Keratinocyte (primary cell): ENCODE data around the gene ANG. TPM values are rescaled to one million over a fixed set of nuclear protein-coding genes. Genes with fewer than 3 reads are reported as not detected.

Source experiments
- DNase-seq: peaks from one replicate; pipeline ENCODE4 v3.0.0-alpha.2; 2011; ENCODE audit warnings: low read depth, missing footprints, low spot score
- FAIRE-seq: peaks from 2 replicates; lab custom pipeline; 2011; peaks lifted over from hg19 to GRCh38; lab: Jason Lieb, UNC
- H2AFZ ChIP-seq: 2 replicates; pipeline ENCODE4 v1.6.0; 2012; ENCODE audit warnings: low read length, control low read depth, inconsistent platforms; ENCODE audit not compliant: control insufficient read depth
- H3K27ac ChIP-seq: 2 replicates; pipeline ENCODE4 v1.5.1; 2011; ENCODE audit warnings: low read length; ENCODE audit not compliant: control insufficient read depth, insufficient read depth
- H3K27me3 ChIP-seq: 3 replicates; pipeline ENCODE4 v1.6.0; 2011; ENCODE audit warnings: low read length; ENCODE audit not compliant: control insufficient read depth, insufficient read depth; ENCODE audit errors: extremely low read depth
- H3K36me3 ChIP-seq, 2 experiments: 2 replicates in 1 of 2; 3 replicates in 1 of 2; pipeline ENCODE4 v1.5.1; 2011; ENCODE audit warnings: low read length in 2 of 2, mild to moderate bottlenecking in 1 of 2; ENCODE audit not compliant: control insufficient read depth in 2 of 2, insufficient read depth in 2 of 2; ENCODE audit errors: extremely low read depth in 1 of 2
- H3K4me1 ChIP-seq: 3 replicates; pipeline ENCODE4 v1.5.1; 2011; ENCODE audit warnings: low read length; ENCODE audit not compliant: control insufficient read depth, insufficient read depth; ENCODE audit errors: extremely low read depth
- H3K4me2 ChIP-seq: 3 replicates; pipeline ENCODE4 v1.6.0; 2011; ENCODE audit warnings: low read depth, low read length; ENCODE audit not compliant: control insufficient read depth, insufficient read depth; ENCODE audit errors: extremely low read depth
- H3K4me3 ChIP-seq, 3 experiments: fragments of 200-600 bp in 1 of 3; sonication (generic) in 1 of 3; 2 replicates in 2 of 3; 3 replicates in 1 of 3; pipeline ENCODE4 v1.5.1; 2011 to 2016; ENCODE audit warnings: low read length in 3 of 3, mild to moderate bottlenecking in 3 of 3, control low read depth in 2 of 3, inconsistent platforms in 1 of 3, low read depth in 1 of 3, mixed read lengths in 1 of 3, mixed run types in 1 of 3, moderate library complexity in 1 of 3; ENCODE audit not compliant: control insufficient read depth in 2 of 3, insufficient read depth in 2 of 3; ENCODE audit errors: extremely low read depth in 1 of 3
- H3K79me2 ChIP-seq: 2 replicates; pipeline ENCODE4 v1.6.0; 2012; ENCODE audit warnings: low read length; ENCODE audit not compliant: control insufficient read depth, insufficient read depth
- H3K9ac ChIP-seq: 3 replicates; pipeline ENCODE4 v1.6.0; 2011; ENCODE audit warnings: low read length; ENCODE audit not compliant: control insufficient read depth, insufficient read depth; ENCODE audit errors: extremely low read depth
- H3K9me1 ChIP-seq: 3 replicates; pipeline ENCODE4 v1.6.0; 2011; ENCODE audit warnings: low read length; ENCODE audit not compliant: control insufficient read depth, insufficient read depth; ENCODE audit errors: extremely low read depth
- H3K9me3 ChIP-seq: 2 replicates; pipeline ENCODE4 v1.5.1; 2012; ENCODE audit warnings: low read depth, low read length; ENCODE audit not compliant: control insufficient read depth
- H4K20me1 ChIP-seq: 3 replicates; pipeline ENCODE4 v1.6.0; 2011; ENCODE audit warnings: low read length; ENCODE audit not compliant: control insufficient read depth, insufficient read depth; ENCODE audit errors: extremely low read depth
- EZH2 ChIP-seq: IDR thresholded peaks from one replicate; pipeline ENCODE4 v1.6.1; 2012; ENCODE audit warnings: inconsistent platforms, mild to moderate bottlenecking, low read length, moderate library complexity
- dilution Hi-C: fragments of 300-500 bp; cut with MboI; formaldehyde crosslinking; loops from one replicate; pipeline ENCODE4 v1.7.0; 2020; ENCODE audit warnings: low sequenced_read_pairs; ENCODE audit not compliant: extremely low pct_ligation_motif_present
- polyA plus RNA-seq, 5 experiments: library from polyadenylated mRNA; depleted of rRNA in 3 of 5; stranded (reverse) in 3 of 5; stranded (forward) in 1 of 5; unstranded in 1 of 5; fragments of >200 nt; gene quantifications; 1 replicate in 1 of 5; 2 replicates in 3 of 5; 3 replicates in 1 of 5; pipeline versions ENCODE4 v1.2.1 to v1.2.3, GENCODE V29; 2011 to 2012; ENCODE audit warnings: missing spikeins in 2 of 5, low read depth in 1 of 5, low replicate concordance in 1 of 5
- TF ChIP-seq, protein P1 (sequence below), 3 experiments: IDR thresholded peaks in 1 of 3; conservative IDR thresholded peaks in 1 of 3; optimal IDR thresholded peaks in 1 of 3; 2 replicates in 2 of 3; 3 replicates in 1 of 3; pipeline versions ENCODE3 to v1.5.1; 2011; ENCODE audit warnings: low read length in 3 of 3, mild to moderate bottlenecking in 3 of 3, moderate library complexity in 2 of 3, control low read depth in 1 of 3, inconsistent platforms in 1 of 3; ENCODE audit not compliant: insufficient read depth in 2 of 3; ENCODE audit errors: extremely low read depth in 1 of 3

The ANG gene
- polyA plus RNA-seq, 1 donor (not counting 4 experiments of a cell fraction or from before 2014, with no cell fraction given) = 4.0 TPM

DNA sequence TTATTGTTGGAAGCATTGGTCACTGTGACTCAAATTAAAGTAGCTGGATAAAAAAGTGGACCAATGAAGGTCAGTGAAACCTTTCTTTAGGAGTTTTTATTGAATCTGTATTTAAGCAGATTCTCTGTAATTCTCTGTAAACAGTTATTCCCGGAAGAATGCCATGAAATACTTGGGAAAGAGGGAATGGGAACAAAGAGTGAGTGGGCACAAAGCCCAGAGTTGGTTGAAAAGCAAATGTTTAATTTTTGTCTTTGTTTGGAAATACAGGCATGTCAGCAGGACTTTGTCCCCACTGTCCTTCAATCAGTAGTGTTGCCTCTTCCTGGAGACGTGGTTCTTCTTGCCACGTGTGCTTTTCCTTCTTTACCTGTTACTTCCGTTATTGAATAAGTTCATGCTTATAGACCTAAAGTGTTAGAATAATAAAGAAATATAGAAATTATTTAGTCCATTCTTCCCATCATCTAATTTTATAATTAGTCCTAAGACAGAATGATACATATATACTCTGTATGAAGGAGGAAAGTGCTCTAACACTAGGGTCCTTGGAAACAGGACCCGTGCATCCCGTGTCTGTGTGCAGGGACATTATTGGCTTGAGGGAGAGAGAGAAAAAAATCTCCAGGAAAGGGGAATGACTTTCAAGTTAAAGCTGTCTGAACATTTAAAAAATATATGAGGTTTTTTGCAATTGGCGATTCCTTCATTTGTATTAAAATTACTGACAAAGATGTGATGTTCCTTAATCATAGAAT lies 2.0 kb upstream of the ANG start:
- dilution Hi-C loops = no loop called here

DNA sequence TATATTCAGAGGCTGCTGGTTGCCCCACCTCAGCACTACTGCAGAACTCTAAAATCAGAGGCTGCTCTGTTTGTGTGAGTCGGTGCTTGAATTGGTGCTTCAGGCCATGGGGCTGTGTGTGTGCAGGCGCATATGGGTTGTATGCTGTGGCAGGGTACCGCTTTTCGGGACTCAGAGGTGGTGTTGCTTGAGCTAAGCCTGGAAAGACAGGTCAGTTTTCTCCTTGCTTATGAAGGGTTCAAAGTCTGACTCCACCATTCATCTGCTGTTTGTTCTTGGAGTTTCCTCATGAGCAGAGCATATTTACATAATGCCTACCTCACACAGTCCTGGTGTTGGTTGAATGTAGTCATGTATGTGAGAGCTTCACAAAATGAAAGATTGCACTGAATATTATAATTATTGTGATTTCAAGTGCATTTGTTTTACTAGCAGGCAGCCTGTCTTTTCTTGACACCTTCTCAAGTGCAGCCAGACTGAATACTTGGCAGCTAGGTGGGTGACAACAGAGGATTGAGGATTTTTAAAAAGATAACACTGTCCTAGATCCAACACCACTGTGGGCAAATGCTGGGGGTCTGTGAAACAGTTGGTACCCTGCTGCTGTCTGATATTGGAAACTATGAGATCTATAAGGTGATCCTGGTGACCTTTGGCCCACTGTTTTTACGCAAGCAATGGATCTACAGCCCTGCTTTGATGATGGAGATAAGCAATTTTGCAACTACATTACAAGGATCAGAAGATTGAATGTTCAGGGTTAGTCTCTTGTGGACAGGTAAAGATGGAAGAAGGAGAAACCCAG lies 1.0 kb upstream of the ANG start:
- H3K27ac ChIP-seq = no peak overlapping the region
- dilution Hi-C loops = no loop called here
- no peak overlapping the region for H3K9ac ChIP-seq
- no peaks in the 10 kb centered on the region for H3K36me3 ChIP-seq
- H3K27me3 ChIP-seq = no peaks in the 10 kb centered on the region
- FAIRE-seq = no peak
- H2AFZ ChIP-seq = no peak overlapping the region
- H3K9me3 ChIP-seq = no peaks in the 10 kb centered on the region
- no peaks in the 10 kb centered on the region for H3K79me2 ChIP-seq
- H3K4me3 ChIP-seq = no peak overlapping the region
- no peak for TF ChIP-seq EZH2
- TF ChIP-seq, protein P1, sequence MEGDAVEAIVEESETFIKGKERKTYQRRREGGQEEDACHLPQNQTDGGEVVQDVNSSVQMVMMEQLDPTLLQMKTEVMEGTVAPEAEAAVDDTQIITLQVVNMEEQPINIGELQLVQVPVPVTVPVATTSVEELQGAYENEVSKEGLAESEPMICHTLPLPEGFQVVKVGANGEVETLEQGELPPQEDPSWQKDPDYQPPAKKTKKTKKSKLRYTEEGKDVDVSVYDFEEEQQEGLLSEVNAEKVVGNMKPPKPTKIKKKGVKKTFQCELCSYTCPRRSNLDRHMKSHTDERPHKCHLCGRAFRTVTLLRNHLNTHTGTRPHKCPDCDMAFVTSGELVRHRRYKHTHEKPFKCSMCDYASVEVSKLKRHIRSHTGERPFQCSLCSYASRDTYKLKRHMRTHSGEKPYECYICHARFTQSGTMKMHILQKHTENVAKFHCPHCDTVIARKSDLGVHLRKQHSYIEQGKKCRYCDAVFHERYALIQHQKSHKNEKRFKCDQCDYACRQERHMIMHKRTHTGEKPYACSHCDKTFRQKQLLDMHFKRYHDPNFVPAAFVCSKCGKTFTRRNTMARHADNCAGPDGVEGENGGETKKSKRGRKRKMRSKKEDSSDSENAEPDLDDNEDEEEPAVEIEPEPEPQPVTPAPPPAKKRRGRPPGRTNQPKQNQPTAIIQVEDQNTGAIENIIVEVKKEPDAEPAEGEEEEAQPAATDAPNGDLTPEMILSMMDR (optimal IDR thresholded peaks at IDR 0.05 in 1 of 3, IDR thresholded peaks at IDR 0.05 in 1 of 3, conservative IDR thresholded peaks at IDR 0.05 in 1 of 3; ENCODE audit: extremely low read depth in 1 of 3, insufficient read depth in 2 of 3, low read length in 3 of 3) = no peak
- H3K4me1 ChIP-seq = peaks cover 9% of the 10 kb centered on the region
- no peak overlapping the region for H3K4me2 ChIP-seq
- no peaks in the 10 kb centered on the region for H4K20me1 ChIP-seq
- no peaks in the 10 kb centered on the region for H3K9me1 ChIP-seq
- no peak for DNase-seq

More for the DNA sequence above, 2.0 kb upstream of the ANG start:
- H3K27ac ChIP-seq = no peak overlapping the region
- no peak overlapping the region for H2AFZ ChIP-seq
- H3K27me3 ChIP-seq = no peaks in the 10 kb centered on the region
- no peaks in the 10 kb centered on the region for H3K36me3 ChIP-seq
- no peaks in the 10 kb centered on the region for H3K79me2 ChIP-seq
- H3K9ac ChIP-seq = no peak overlapping the region
- H3K4me1 ChIP-seq = peaks cover 9% of the 10 kb centered on the region
- DNase-seq = no peak
- no peak overlapping the region for H3K4me3 ChIP-seq
- no peaks in the 10 kb centered on the region for H3K9me1 ChIP-seq
- H4K20me1 ChIP-seq = no peaks in the 10 kb centered on the region
- H3K9me3 ChIP-seq = no peaks in the 10 kb centered on the region
- no peak overlapping the region for H3K4me2 ChIP-seq
- no peak for FAIRE-seq
- no peak for TF ChIP-seq EZH2
- TF ChIP-seq, protein P1 (optimal IDR thresholded peaks at IDR 0.05 in 1 of 3, IDR thresholded peaks at IDR 0.05 in 1 of 3, conservative IDR thresholded peaks at IDR 0.05 in 1 of 3; ENCODE audit: extremely low read depth in 1 of 3, insufficient read depth in 2 of 3, low read length in 3 of 3) = no peak
